GM18870 (cell line): ENCODE data around the gene OR6J1.
"Not testable (repeated sequence)": the region's sequence is repeated elsewhere in the genome, so short reads cannot be mapped to it uniquely, and the experiment has no call there.

Experiments
- ATAC-seq: cut with Tn5 transposase; IDR thresholded peaks from one replicate; pipeline ENCODE4 v1.9.1; 2021; ENCODE audit warnings: moderate library complexity; ENCODE audit not compliant: unreplicated experiment

OR6J1 gene

GRCh38 chr14:22644305-22644635 is at the start of gene OR6J1:
TSS of gene OR6J1 (minus strand) at chr14:22644352. CDS start at chr14:22634811, 9,541 bp downstream.
- no peak for ATAC-seq

DNA sequence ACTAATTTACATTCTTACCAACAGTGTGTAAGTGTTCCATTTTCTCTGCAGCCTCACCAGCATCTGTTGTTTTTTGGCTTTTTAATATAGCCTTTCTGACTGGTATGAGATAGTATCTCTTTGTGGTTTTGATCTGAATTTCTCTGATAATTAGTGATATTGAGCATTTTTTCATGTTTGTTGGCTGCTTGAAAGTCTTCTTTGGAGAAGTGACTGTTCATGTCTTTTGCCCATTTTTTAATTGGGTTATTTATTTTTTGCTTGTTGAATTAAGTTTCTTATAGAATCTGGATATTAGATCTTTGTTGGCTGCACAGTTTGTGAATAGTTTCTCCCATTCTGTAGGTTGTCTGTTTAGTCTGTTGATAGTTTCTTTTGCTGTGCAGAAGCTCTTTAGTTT is 48.0 kb upstream of the OR6J1 start:
- no peak for ATAC-seq

DNA sequence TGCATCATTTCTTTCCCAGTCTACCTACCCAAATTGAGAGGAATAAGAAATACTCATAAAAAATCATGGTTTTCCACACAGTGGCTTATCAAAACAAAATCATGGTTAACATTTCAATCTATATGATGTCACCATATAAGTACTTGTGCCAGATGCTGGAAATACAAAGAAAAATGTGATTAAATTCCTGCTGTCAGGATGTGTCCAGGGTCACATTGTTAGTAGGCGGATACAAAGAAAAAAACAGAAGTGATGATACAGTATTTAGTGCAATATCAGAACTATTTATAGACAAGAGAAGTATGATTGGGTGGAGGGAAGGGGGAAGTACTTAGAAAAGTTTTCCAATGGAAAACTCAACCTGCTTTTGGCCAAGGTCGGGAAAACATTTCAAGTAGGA is 47.0 kb upstream of the OR6J1 start:
- ATAC-seq, result no peak

DNA sequence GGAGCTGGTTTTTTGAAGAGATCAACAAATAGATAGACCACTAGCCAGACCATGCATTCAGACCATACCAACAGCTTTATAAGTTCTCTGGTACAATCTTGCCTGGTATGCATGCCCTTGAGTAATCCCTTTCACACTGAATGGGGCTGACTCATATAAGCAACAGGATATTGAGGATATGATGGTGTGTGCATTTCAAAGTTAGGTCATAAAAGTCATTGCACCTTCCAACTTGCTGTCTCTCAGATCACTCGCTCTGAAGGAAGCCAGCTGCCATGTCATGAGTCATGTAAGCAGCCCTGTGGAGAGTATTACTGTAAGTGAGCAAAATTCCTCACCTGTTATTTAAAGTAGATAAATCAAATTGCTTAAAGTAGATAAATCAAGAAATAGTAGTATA is 45.0 kb upstream of the OR6J1 start:
- ATAC-seq, result no peak

DNA sequence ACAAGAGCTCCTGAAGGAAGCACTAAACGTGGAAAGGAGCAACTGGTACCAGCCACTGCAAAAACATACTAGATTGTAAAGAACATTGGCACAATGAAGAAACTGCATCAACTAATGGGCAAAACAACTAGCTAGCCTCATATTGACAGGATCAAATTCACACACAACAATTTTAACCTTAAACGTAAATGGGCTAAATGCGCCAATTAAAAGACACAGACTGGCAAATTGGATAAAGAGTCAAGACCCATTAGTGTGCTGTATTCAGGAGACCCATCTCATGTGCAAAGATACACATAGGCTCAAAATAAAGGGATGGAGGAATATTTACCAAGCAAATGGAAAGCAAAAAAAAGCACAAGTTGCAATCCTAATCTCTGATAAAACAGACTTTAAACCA is 43.8 kb upstream of the OR6J1 start:
- ATAC-seq, result not testable (repeated sequence)

GRCh38 chr14:22686176-22686611 is 42.0 kb upstream of the OR6J1 start:
- ATAC-seq, result not testable (repeated sequence)

DNA sequence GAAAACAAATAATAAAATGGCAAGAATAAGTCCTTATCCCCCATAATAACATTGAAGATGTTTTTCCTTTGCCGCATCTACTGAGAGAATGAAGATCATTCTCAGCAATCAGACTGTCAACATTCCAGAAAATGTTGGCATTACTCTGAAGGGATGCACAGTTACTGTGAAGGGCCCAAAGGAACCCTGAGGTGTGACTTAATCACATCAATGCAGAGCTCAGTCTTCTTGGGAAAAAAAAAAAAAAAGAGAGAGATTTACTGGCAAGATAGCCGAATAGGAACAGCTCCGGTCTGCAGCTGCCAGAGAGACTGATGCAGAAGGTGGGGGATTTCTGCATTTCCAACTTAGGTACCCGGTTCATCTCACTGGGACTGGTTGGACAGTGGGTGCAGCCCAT is 41.3 kb upstream of the OR6J1 start:
- ATAC-seq, result no peak

DNA sequence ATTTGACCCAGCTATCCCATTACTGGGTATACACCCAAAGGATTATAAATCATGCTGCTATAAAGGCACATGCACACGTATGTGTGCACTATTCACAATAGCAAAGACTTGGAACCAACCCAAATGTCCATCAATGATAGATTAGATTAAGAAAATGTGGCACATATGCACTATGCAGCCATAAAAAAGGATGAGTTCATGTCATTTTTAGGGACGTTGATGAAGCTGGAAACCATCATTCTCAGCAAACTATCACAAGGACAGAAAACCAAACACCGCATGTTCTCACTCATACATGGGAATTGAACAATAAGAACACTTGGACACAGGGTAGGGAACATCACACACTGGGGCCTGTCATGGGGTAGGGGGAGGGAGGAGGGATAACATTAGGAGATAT is 39.3 kb upstream of the OR6J1 start:
- ATAC-seq, result not testable (repeated sequence)

DNA sequence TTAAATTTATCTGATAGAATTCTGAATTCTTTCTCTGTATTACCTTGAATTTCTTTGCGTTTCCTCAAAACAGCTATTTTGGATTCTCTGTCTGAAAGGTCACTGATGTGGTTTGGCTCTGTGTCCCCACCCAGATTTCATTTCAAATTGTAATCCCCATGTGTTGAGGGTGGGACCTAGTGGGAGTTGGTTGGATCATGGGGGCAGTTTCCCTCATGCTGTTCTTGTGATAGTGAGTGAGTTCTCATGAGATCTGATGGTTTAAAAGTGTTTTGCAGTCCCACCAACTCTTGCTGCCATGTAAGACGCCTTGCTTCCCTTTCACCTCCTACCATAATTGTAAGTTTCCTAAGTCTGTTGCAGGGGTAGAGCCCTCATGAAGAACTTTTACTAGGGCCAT is 34.1 kb upstream of the OR6J1 start:
- ATAC-seq, result no peak

GRCh38 chr14:22677551-22677950 is 33.4 kb upstream of the OR6J1 start:
- ATAC-seq, result not testable (repeated sequence)

DNA sequence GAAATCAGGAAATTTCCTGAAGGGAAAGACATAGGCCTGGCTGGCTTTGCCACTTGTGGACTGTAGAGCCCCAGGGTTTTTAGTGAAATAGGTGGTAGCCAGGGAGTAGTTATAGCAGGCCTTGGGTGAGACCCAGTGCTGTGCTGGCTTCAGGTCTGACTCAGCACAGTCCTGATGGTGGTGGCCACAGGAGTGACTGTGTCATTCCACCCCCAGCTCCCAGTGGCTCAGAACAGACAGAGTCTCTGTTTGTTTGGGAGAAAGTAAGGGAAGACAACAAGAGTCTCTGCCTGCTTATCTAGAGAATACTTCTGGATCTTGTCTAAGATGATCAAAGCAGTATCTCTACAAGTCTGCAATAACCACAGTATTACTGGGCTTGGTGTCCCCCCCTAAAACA is 27.5 kb upstream of the OR6J1 start:
- ATAC-seq, result no peak

DNA sequence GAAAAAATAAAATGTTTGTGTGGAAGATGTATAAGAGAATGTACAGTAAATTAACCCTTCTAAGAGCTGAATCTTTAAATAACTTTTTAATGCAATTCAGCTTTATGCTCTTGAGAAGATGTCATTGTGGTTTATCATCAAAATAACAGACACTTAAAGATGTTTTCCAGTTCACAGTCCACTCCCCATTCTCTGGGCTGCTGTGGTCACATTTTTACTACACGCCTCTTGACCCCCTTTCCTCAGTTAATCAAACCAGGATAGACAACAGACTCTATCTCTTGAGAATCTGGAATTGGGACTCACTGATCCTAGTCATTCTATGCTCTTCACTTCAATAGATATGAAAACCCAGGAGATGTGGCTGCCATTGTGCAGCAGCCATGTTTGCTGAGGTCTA is 24.7 kb upstream of the OR6J1 start:
- peak; percentile 9 for ATAC-seq

DNA sequence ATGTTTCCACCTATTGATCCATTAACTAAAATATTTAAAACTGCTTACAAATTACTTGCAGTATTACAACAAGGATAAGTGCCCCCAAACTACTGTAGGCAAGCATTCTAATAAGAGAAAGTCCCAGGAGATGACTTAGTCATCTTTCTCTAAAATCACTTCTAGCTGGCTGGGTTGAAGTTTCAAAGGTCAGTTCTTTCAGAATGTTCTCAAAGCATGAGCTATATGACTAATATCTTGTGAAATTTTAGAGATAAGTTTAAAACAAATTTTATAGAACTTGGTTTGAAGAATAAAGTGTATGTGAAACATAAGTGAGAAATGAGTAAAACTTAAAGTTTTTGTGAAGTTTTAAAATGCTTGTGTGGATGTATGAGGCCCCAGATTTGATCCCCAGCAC is 24.3 kb upstream of the OR6J1 start:
- peak; percentile 65 for ATAC-seq

- ATAC-seq, result no peak
These were observed 23.7 kb upstream of the OR6J1 start for GRCh38 chr14:22667881-22668280.

GRCh38 chr14:22666203-22666893 is 22.2 kb upstream of the OR6J1 start:
- ATAC-seq, result no peak

- ATAC-seq, result no peak
These were observed 20.1 kb upstream of the OR6J1 start for GRCh38 chr14:22664261-22664660.

- no peak for ATAC-seq
These were observed 16.5 kb upstream of the OR6J1 start for GRCh38 chr14:22660654-22661053.

DNA sequence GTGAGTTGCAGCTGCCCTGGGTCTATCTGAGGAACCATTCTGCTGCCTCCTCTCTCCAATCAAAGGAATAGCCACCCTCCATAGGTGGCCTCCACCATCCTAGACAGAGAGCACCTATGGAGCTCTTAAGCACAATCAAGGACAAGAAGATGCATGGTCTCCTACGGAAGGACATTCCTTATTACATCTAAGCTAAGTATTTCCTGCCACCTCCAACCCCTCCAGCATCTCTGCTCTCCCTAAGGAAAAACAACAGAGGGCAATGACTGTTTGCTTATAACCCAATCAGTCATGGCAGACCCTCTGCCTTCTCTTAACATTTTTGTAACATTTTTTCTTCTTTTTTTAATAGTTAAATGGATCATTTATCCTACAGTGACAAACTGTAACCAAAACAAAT is 14.8 kb upstream of the OR6J1 start:
- no peak for ATAC-seq

GRCh38 chr14:22657861-22658260 is 13.7 kb upstream of the OR6J1 start:
- no peak for ATAC-seq

DNA sequence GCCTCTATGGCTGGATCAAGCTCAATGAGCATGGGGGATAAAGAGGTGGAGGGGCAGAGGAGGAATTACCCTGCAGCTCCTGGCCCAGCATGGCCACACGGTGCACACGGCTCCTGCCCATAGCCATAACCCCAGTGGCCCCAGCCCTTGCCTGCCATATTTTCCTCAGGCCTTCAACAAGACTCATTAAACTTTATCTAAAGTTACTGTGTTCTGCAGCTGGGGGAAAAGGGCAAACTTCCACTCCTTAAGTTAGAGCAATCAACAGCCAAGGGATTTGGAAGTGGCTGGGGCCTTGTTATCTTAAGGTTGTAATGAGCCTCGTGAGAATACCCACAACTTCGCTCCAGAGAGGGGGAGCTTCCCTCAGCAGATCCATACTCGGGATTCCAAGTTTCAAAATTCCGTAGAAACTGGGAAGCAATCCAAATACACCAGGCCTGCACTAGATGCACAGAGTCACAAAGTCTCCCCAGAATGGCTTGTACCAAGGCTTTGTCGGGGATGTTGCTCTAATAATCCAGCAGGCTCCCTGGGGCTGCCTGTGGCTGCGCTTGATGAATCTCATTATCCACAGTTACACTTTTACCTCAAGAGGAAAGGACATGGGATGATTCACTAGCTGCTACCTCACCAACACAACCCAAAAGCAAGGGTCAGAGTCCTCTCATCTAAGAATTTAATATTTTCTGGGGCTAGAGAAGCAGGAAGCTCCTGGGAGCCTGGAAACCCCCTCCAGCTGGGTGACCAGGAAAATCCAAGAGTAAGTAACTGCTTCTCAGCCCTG is 13.0 kb upstream of the OR6J1 start:
- ATAC-seq, result no peak

DNA sequence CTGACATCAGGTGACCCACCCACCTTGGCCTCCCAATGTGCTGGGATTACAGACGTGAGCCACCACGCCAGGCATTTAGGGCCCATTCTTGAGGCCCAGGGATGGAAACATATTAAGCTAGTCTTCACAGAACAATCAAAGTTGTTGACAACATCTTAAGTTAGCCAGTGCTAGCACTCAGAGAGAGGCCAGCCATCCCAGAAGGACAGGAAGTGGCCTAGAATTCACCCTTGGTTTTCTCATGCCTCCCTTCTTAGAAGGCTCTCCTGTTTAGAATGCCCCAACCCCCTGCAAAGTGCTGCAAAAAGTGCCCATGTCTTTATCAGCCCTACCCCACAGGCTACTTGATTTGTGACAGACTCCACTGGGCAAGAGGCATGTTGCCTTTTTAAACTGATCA is 12.1 kb upstream of the OR6J1 start:
- ATAC-seq, result no peak

GRCh38 chr14:22653012-22653621 is 9.0 kb upstream of the OR6J1 start:
- ATAC-seq, result no peak
